Loucy (cell line): Measurements from ENCODE around the gene LRRC27.

Experiments used
- H2AFZ ChIP-seq: fragments of 200-600 bp; sonication (generic); 2 replicates; pipeline ENCODE4 v1.6.0; 2016; ENCODE audit warnings: antibody characterized with exemption, mild to moderate bottlenecking, low read length, moderate library complexity
- H3F3A ChIP-seq: fragments of 200-600 bp; 2 replicates; pipeline ENCODE4 v1.6.0; 2016; ENCODE audit warnings: antibody characterized with exemption, low read depth, mild to moderate bottlenecking
- H3K27me3 ChIP-seq: fragments of 200-600 bp; sonication (generic); 2 replicates; pipeline ENCODE4 v1.6.1; 2014; ENCODE audit warnings: low read length, mild to moderate bottlenecking; ENCODE audit not compliant: insufficient read depth, poor library complexity, severe bottlenecking
- H3K36me3 ChIP-seq: fragments of 200-600 bp; sonication (generic); 2 replicates; pipeline ENCODE4 v1.6.1; 2016; ENCODE audit warnings: low read length; ENCODE audit not compliant: insufficient read depth
- H3K4me1 ChIP-seq: fragments of 200-600 bp; sonication (generic); 2 replicates; pipeline ENCODE4 v1.5.1; 2014; ENCODE audit warnings: low read length, mild to moderate bottlenecking; ENCODE audit not compliant: insufficient read depth, poor library complexity, severe bottlenecking
- H3K4me2 ChIP-seq: fragments of 200-600 bp; sonication (generic); 2 replicates; pipeline ENCODE4 v1.6.0; 2014; ENCODE audit warnings: antibody characterized with exemption, low read length, low read depth, mild to moderate bottlenecking; ENCODE audit not compliant: poor library complexity, severe bottlenecking
- H3K4me3 ChIP-seq: fragments of 200-600 bp; sonication (generic); 2 replicates; pipeline ENCODE4 v1.5.1; 2014; ENCODE audit warnings: low read length, mild to moderate bottlenecking, mixed read lengths; ENCODE audit not compliant: poor library complexity, severe bottlenecking
- H3K79me2 ChIP-seq: fragments of 200-600 bp; sonication (generic); 2 replicates; pipeline ENCODE4 v1.6.1; 2014; ENCODE audit warnings: low read length; ENCODE audit not compliant: insufficient read depth
- H3K9ac ChIP-seq: fragments of 200-600 bp; sonication (generic); 2 replicates; pipeline ENCODE4 v1.6.0; 2014; ENCODE audit warnings: mild to moderate bottlenecking, low read depth, low read length, moderate library complexity; ENCODE audit not compliant: poor library complexity, severe bottlenecking
- H3K9me2 ChIP-seq: fragments of 200-600 bp; sonication (generic); replicated peaks from 2 replicates; pipeline ENCODE4 v1.6.1; 2016; ENCODE audit warnings: low read depth, low read length, mixed read lengths
- H3K9me3 ChIP-seq: fragments of 200-600 bp; sonication (generic); 2 replicates; pipeline ENCODE4 v1.6.1; 2014; ENCODE audit warnings: mild to moderate bottlenecking, antibody characterized with exemption, low read length, low read depth; ENCODE audit not compliant: insufficient read depth
- H4K20me1 ChIP-seq: fragments of 200-600 bp; sonication (generic); 2 replicates; pipeline ENCODE4 v1.6.0; 2014; ENCODE audit warnings: antibody characterized with exemption, low read length, mild to moderate bottlenecking; ENCODE audit not compliant: insufficient read depth, poor library complexity, severe bottlenecking
- CTCF ChIP-seq: fragments of 200-600 bp; sonication (generic); conservative IDR thresholded peaks from 2 replicates; pipeline ENCODE4 v1.5.1; 2014; ENCODE audit warnings: mild to moderate bottlenecking, antibody characterized with exemption, low read length
- EZH2phosphoT487 ChIP-seq: fragments of 200-600 bp; IDR thresholded peaks from 2 replicates; pipeline ENCODE4 v1.6.1; 2018; ENCODE audit warnings: antibody characterized with exemption, mild to moderate bottlenecking, moderate library complexity, borderline replicate concordance

LRRC27 gene

GRCh38 chr10:132331601-132332432, at the start of gene LRRC27:
Gene LRRC27, plus strand, starts transcription at chr10:132332193. Its CDS starts 1,332 bp downstream, at chr10:132333525.
- no peaks in the 10 kb centered on the region for H3K9me2 ChIP-seq
- peak within 1 kb of the TSS; percentile 95 for H3K4me2 ChIP-seq
- no peak for TF ChIP-seq CTCF
- no peak for TF ChIP-seq EZH2phosphoT487
- H3K27me3 ChIP-seq: peaks cover 5% of the 10 kb centered on the region
- peaks cover 33% of the 10 kb centered on the region for H4K20me1 ChIP-seq
- H3K4me1 ChIP-seq: peaks cover 60% of the 10 kb centered on the region
- peak within 1 kb of the TSS; percentile 52; the same call in 1 of the 2 replicates for H2AFZ ChIP-seq
- H3K9me3 ChIP-seq: no peaks in the 10 kb centered on the region
- H3F3A ChIP-seq: peaks cover 7% of the 10 kb centered on the region
- peaks cover 61% of the 10 kb centered on the region for H3K79me2 ChIP-seq
- no peaks in the 10 kb centered on the region for H3K36me3 ChIP-seq
- H3K4me3 ChIP-seq: peak within 1 kb of the TSS; percentile 95
- H3K9ac ChIP-seq: peak within 1 kb of the TSS; percentile 99

- Histone ChIP-seq H2AFZ (no peak overlapping the region), H3K9ac (no peak overlapping the region), H3F3A (no peaks in the 10 kb centered on the region), H3K4me2 (no peak overlapping the region), H3K4me1 (no peaks in the 10 kb centered on the region), H3K79me2 (no peaks in the 10 kb centered on the region), H3K36me3 (no peaks in the 10 kb centered on the region), H3K27me3 (no peaks in the 10 kb centered on the region), H4K20me1 (no peaks in the 10 kb centered on the region), H3K9me3 (no peaks in the 10 kb centered on the region), H3K9me2 (no peaks in the 10 kb centered on the region), H3K4me3 (no peak overlapping the region)
- TF ChIP-seq CTCF: no peak
- TF ChIP-seq EZH2phosphoT487: no peak
These were observed 49.1 kb upstream of the LRRC27 start for GRCh38 chr10:132282667-132283603.

GRCh38 chr10:132283604-132284382, 48.2 kb upstream of the LRRC27 start:
- Histone ChIP-seq H2AFZ (no peak overlapping the region), H3K9me2 (no peaks in the 10 kb centered on the region), H3K79me2 (no peaks in the 10 kb centered on the region), H3K9ac (no peak overlapping the region), H4K20me1 (no peaks in the 10 kb centered on the region), H3K9me3 (no peaks in the 10 kb centered on the region), H3K4me2 (no peak overlapping the region), H3K4me1 (no peaks in the 10 kb centered on the region), H3K27me3 (no peaks in the 10 kb centered on the region), H3F3A (no peaks in the 10 kb centered on the region), H3K36me3 (no peaks in the 10 kb centered on the region), H3K4me3 (no peak overlapping the region)
- TF ChIP-seq EZH2phosphoT487: no peak
- TF ChIP-seq CTCF: no peak
